GM19438 (cell line): ENCODE data around the gene CDKN1A.
A peak's percentile ranks its signal among the peaks of the same experiment; 100 is the strongest.
"Not testable (repeated sequence)": the region's sequence is repeated elsewhere in the genome, so short reads cannot be mapped to it uniquely, and the experiment has no call there.

ENCODE experiments used
- ATAC-seq: cut with Tn5 transposase; IDR thresholded peaks from one replicate; pipeline ENCODE4 v1.9.1; 2021; ENCODE audit warnings: low read depth; ENCODE audit not compliant: unreplicated experiment

The CDKN1A gene

GRCh38 chr6:36678488-36679042 lies at the start of gene CDKN1A:
Gene CDKN1A (plus strand): TSS chr6:36678714. CDS start chr6:36684102, 5,388 bp downstream.
- ATAC-seq, result peak; percentile 56

GRCh38 chr6:36629784-36630183 lies 48.7 kb upstream of the CDKN1A start:
- no peak for ATAC-seq

- no peak for ATAC-seq
Observed at GRCh38 chr6:36631326-36632011, 47.0 kb upstream of the CDKN1A start.

GRCh38 chr6:36633370-36633769 lies 45.1 kb upstream of the CDKN1A start:
- ATAC-seq, result no peak

- ATAC-seq, result no peak
Observed at GRCh38 chr6:36633915-36634314, 44.6 kb upstream of the CDKN1A start.

GRCh38 chr6:36634317-36635108 lies 44.0 kb upstream of the CDKN1A start:
- no peak for ATAC-seq

GRCh38 chr6:36636283-36636682 lies 42.2 kb upstream of the CDKN1A start:
- ATAC-seq, result no peak

- ATAC-seq, result no peak
Observed at GRCh38 chr6:36636687-36637418, 41.7 kb upstream of the CDKN1A start.

- no peak for ATAC-seq
Observed at GRCh38 chr6:36638579-36638978, 39.9 kb upstream of the CDKN1A start.

- ATAC-seq, result no peak
Observed at GRCh38 chr6:36639171-36639808, 39.2 kb upstream of the CDKN1A start.

GRCh38 chr6:36641543-36641942 lies 37.0 kb upstream of the CDKN1A start:
- ATAC-seq, result no peak

- no peak for ATAC-seq
Observed at GRCh38 chr6:36642913-36643817, 35.3 kb upstream of the CDKN1A start.

- ATAC-seq, result no peak
Observed at GRCh38 chr6:36643977-36644376, 34.5 kb upstream of the CDKN1A start.

- no peak for ATAC-seq
Observed at GRCh38 chr6:36649086-36649485, 29.4 kb upstream of the CDKN1A start.

- ATAC-seq, result no peak
Observed at GRCh38 chr6:36649701-36650484, 28.6 kb upstream of the CDKN1A start.

GRCh38 chr6:36650848-36651478 lies 27.6 kb upstream of the CDKN1A start:
- no peak for ATAC-seq

- ATAC-seq, result no peak
Observed at GRCh38 chr6:36651659-36652379, 26.7 kb upstream of the CDKN1A start.

- ATAC-seq, result not testable (repeated sequence)
Observed at GRCh38 chr6:36654469-36654868, 24.0 kb upstream of the CDKN1A start.
